ENCODE measurements around the gene STUM.

GRCh38 chr1:226547754-226548191 lies 791 bp upstream of the STUM start:
- TF ChIP-seq CTCF (conservative IDR thresholded peaks at IDR 0.05 in 1 of 2, IDR thresholded peaks at IDR 0.05 in 1 of 2; ENCODE audit: extremely low read depth in 1 of 2, insufficient read depth in 1 of 2, low read depth in 1 of 2, low read length in 2 of 2) (peak; percentile 98 to 99), EZH2 (IDR thresholded peaks at IDR 0.05; ENCODE audit: borderline replicate concordance, low read length) (no peak)
